AG08396 (cell line): ENCODE data around the gene PDHX.
A peak's percentile ranks its signal among the peaks of the same experiment; 100 is the strongest.

Experiments used
- DNase-seq: peaks from one replicate; pipeline ENCODE4 v3.0.0; 2012; ENCODE audit warnings: low spot score, mixed read lengths

Gene PDHX

DNA sequence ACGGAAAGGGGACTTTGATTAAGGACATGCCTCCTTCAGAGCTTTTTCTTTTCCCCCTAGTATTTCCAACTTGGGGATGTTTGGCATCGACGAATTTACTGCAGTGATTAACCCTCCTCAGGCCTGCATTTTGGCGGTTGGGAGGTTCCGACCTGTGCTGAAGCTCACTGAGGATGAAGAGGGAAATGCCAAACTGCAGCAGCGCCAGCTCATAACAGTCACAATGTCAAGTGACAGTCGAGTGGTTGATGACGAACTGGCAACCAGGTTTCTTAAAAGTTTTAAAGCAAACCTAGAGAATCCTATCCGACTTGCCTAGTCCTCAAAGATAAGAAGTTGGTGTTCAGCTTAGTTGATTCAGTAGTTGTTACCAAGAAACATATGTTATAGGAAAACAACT is 78.4 kb downstream of the PDHX start:
- DNase-seq, result no peak

DNA sequence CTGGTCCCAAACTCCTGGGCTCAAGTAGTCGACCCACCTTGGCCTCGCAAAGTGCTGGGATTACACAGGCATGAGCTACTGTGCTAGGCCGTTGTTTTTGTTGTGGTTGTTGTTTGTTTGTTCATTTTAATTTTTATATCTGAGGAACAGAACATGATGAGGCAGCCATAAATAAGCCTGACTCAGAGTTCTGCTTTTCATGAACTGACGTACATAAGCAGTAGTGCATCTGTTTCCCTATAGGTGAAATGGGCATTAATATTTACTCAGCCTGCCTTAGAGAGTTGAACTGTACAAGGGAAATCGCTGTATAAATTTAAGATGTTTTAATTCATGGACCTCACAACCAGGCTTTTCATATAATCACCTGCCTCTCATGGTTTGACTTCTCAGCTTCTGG is 80.5 kb downstream of the PDHX start:
- no peak for DNase-seq

DNA sequence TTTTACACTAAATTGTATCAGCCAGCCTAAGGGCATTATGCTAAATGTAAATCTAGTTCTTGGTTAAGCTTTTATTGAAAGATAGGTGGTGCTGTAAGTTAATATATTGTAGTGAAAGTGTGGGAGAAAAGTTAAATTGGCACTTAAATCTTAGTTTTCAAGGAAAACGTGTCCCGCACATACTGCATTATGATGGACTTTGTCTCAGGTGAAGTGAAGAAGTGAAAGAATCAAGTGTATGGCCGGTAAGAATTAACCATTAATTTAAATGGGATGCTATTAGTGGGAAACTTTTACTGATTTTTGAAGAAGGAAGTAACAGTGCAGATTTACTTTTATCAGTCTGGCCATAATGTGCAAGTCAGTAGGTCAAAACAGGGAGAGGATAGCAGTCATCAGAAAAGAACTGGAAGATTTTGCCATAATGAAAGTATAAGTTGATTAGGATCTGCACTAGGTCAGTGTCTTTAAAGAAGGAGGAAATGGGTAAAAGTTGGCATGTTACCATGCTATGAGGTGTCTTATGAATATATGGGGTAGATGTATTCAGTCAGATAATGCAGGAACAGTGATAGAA is 81.6 kb downstream of the PDHX start:
- no peak for DNase-seq

- DNase-seq, result no peak
Measured at GRCh38 chr11:34999453-34999852, 83.0 kb downstream of the PDHX start.

DNA sequence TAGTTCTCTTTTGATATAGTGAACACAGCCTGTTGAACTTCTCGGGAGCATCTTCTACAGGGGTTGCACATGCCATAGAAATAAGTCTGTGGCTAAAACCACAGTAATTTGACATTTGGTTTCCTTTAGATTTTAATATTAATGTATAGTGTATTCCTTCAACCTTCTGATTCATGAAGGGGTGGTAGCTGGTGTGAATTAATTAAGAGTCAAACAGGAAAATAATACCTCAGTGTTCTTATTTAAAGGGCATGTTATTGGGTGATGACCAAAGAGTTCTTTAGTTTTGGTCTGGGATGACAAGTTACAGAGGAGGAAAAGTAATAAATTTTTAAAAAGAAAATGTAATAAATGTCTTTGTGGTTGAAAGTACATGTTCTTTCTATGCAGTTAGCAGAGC is 86.8 kb downstream of the PDHX start:
- no peak for DNase-seq

GRCh38 chr11:35003658-35004057 is 87.2 kb downstream of the PDHX start:
- no peak for DNase-seq

- DNase-seq, result no peak
Measured at GRCh38 chr11:35005141-35005780, 88.8 kb downstream of the PDHX start.

- no peak for DNase-seq
Measured at GRCh38 chr11:35006389-35007128, 90.1 kb downstream of the PDHX start.

GRCh38 chr11:35007277-35007676 is 90.9 kb downstream of the PDHX start:
- no peak for DNase-seq

DNA sequence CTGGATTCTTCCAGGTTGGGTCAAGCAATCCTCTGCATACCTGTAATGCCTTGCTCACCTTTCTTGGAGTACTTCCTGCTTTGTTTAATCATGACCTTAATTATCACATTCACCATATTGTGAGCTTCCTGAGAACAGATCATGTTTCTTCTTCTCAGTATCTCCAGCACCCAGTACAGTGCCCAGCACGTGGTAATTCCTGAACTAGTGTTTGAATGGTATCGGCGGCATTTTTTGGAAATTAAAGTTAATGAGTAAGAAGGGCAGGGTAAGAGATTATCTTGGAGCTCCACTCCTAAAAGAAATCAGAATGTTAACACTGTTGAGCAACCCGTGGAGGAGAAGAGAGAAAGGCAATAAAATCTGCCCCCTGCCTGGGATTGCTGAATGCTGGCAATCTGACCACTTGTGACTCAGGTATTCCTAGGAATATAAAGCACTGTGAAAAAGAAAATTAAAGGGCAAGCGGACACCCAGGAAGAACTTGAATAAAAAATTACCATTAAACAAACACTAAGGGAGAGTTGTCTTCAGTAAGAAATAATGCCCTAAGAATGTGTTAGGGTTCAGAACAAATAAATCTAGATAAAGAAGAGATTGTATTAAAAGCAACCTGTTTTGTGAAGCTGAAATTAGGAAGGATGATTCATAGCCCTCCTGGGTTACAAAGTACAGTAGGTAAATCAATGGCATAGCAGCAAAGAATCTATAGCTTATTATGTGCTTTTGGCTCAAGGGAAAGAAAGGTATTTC is 92.9 kb downstream of the PDHX start:
- DNase-seq, result peak; percentile 48

DNA sequence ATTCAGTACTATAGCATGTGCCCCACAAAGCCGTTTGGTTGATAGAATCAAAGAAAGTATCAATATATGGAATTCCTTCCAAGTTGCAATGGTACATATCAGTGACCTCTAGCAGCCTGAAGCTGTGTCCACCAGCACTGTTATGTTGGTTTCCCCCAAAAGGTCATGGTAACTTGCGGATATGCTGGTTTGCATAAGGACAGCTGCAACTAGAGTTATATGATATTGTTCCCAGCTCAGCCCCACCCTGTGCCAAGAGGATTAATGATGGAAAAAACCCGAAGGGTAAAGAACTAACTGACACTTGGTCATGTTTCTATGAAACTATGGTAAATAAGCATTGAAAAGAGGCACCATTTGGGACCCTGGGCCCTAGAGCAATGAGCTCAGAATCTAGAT is 93.5 kb downstream of the PDHX start:
- no peak for DNase-seq

DNA sequence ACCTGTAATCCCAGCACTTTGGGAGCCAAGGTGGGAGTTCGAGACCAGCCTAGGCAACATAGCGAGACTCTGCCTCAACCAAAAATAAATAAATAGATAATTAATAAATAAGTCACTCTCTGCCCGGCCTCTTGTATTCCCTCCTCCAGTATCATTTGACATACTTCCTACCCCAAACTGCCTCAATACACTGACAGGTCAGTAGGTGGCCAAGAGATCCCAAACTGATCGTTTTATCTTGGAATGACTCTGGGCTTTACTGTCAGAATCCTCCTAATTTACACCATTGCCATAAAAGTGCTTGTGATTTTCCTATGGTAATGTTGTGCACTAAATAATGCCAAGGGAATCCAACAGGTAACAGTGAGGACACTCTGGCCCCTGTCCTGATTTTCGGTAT is 94.2 kb downstream of the PDHX start:
- no peak for DNase-seq

- peak; percentile 36 for DNase-seq
Measured at GRCh38 chr11:35011389-35011788, 95.0 kb downstream of the PDHX start.

- DNase-seq, result no peak
Measured at GRCh38 chr11:35011944-35012343, 95.5 kb downstream of the PDHX start.

- no peak for DNase-seq
Measured at GRCh38 chr11:35012467-35013191, 96.2 kb downstream of the PDHX start.

GRCh38 chr11:35013514-35014233 is 97.3 kb downstream of the PDHX start:
- DNase-seq, result no peak

DNA sequence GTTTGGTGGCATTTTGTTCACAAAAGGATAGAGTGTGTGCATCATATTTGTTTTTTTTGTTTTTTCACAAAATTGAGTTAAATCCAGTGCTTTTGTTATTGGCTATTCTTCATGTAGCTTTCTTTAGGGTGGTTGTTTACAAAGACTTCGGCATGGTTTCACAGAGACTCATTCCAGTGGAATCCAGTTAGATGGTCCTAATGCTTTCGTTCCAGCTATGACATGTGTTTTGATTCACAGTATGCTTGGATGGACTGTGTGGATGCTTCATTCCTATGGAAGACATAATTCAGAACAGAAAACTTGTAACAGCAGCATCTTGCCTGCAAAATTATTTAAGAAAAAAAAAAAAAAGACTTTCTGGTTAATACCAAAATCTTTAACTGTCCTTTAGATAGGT is 97.9 kb downstream of the PDHX start:
- DNase-seq, result peak; percentile 64

GRCh38 chr11:35015621-35016387 is 99.4 kb downstream of the PDHX start:
- no peak for DNase-seq

- no peak for DNase-seq
Measured at GRCh38 chr11:35016916-35017315, 100.5 kb downstream of the PDHX start.

GRCh38 chr11:35017528-35018342 is 101.3 kb downstream of the PDHX start:
- DNase-seq, result no peak
